GM23248 (cell line): Measurements from ENCODE around the gene SPCS1. TPM values are rescaled to one million over a fixed set of nuclear protein-coding genes. Genes with fewer than 3 reads are reported as not detected.
A peak's percentile ranks its signal among the peaks of the same experiment; 100 is the strongest.

Source experiments
- DNase-seq: peaks from one replicate; pipeline ENCODE4 v3.0.0-alpha.2; 2015
- H2AFZ ChIP-seq: fragments of 200-600 bp; sonication (generic); 2 replicates; pipeline ENCODE4 v1.6.1; 2016; ENCODE audit warnings: antibody characterized with exemption
- H3F3A ChIP-seq: fragments of 200-600 bp; sonication (generic); 2 replicates; pipeline ENCODE4 v1.6.1; 2016; ENCODE audit warnings: mild to moderate bottlenecking, antibody characterized with exemption, mixed run types; ENCODE audit not compliant: insufficient read depth
- H3K27ac ChIP-seq: fragments of 200-600 bp; sonication (generic); 2 replicates; pipeline ENCODE4 v1.5.1; 2016; ENCODE audit warnings: mild to moderate bottlenecking
- H3K27me3 ChIP-seq: fragments of 200-600 bp; sonication (generic); replicated peaks from 2 replicates; pipeline ENCODE4 v1.6.1; 2016; ENCODE audit warnings: mild to moderate bottlenecking; ENCODE audit not compliant: insufficient read depth
- H3K36me3 ChIP-seq: fragments of 200-600 bp; sonication (generic); 2 replicates; pipeline ENCODE4 v1.6.1; 2016; ENCODE audit warnings: low read depth, mild to moderate bottlenecking
- H3K4me1 ChIP-seq: fragments of 200-600 bp; sonication (generic); 2 replicates; pipeline ENCODE4 v1.6.1; 2016; ENCODE audit warnings: mild to moderate bottlenecking; ENCODE audit not compliant: insufficient read depth
- H3K4me2 ChIP-seq: fragments of 200-600 bp; sonication (generic); one replicate; pipeline ENCODE4 v1.6.1; 2016; ENCODE audit warnings: mild to moderate bottlenecking; ENCODE audit not compliant: unreplicated experiment
- H3K4me3 ChIP-seq: fragments of 200-600 bp; sonication (generic); 2 replicates; pipeline ENCODE4 v1.5.1; 2016; ENCODE audit warnings: mild to moderate bottlenecking
- H3K79me2 ChIP-seq: fragments of 200-600 bp; sonication (generic); 2 replicates; pipeline ENCODE4 v1.6.1; 2016; ENCODE audit warnings: mild to moderate bottlenecking; ENCODE audit not compliant: insufficient read depth
- H3K9ac ChIP-seq: fragments of 200-600 bp; sonication (generic); 2 replicates; pipeline ENCODE4 v1.6.1; 2016; ENCODE audit warnings: mild to moderate bottlenecking
- H3K9me2 ChIP-seq: fragments of 200-600 bp; sonication (generic); 2 replicates; pipeline ENCODE4 v1.6.1; 2016; ENCODE audit warnings: mixed run types, mild to moderate bottlenecking, moderate library complexity; ENCODE audit not compliant: insufficient read depth
- H3K9me3 ChIP-seq: fragments of 200-600 bp; sonication (generic); one replicate; pipeline ENCODE4 v1.6.1; 2017; ENCODE audit warnings: low read depth
- H4K20me1 ChIP-seq: fragments of 200-600 bp; sonication (generic); 2 replicates; pipeline ENCODE4 v1.6.0; 2016; ENCODE audit not compliant: insufficient read depth
- EZH2 ChIP-seq: fragments of 200-600 bp; sonication (generic); IDR thresholded peaks from 2 replicates; pipeline ENCODE4 v1.6.1; 2018; ENCODE audit warnings: antibody characterized with exemption, mild to moderate bottlenecking; ENCODE audit not compliant: insufficient read depth, poor library complexity, severe bottlenecking
- EZH2phosphoT487 ChIP-seq: fragments of 200-600 bp; sonication (generic); IDR thresholded peaks from 2 replicates; pipeline ENCODE4 v1.6.1; 2018; ENCODE audit warnings: antibody characterized with exemption, moderate library complexity, mild to moderate bottlenecking, low read depth; ENCODE audit not compliant: insufficient read depth
- WGBS, 2 experiments: methylation state at CpG; one replicate each; pipeline ENCODE4 v1.1.6; 2015 to 2017; ENCODE audit warnings: low lambda C conversion rate in 2 of 2, low coverage in 1 of 2; ENCODE audit errors: missing lambda C conversion rate in 2 of 2; 5-methylcytosine and 5-hydroxymethylcytosine counted together
- in situ Hi-C: fragments of 300-500 bp; cut with MboI; formaldehyde crosslinking; loops from 2 replicates; pipeline ENCODE4 v1.15.0; 2020
- polyA plus RNA-seq: library from polyadenylated mRNA; unstranded; fragments of >200 nt; fragmentation: Nextera tagmentation; extraction: Ambion mirVana; gene quantifications from 2 replicates; pipeline ENCODE4 v1.2.1, GENCODE V29; 2016
- total RNA-seq: library from RNA; depleted of rRNA; stranded (reverse); fragments of >200 nt; shearing (Covaris generic); gene quantifications from 2 replicates; pipeline ENCODE4 v1.2.3, GENCODE V29; 2014

The SPCS1 gene
- total and polyA plus RNA-seq, 2 experiments from 2014 or later, result 184 to 366 TPM

DNA sequence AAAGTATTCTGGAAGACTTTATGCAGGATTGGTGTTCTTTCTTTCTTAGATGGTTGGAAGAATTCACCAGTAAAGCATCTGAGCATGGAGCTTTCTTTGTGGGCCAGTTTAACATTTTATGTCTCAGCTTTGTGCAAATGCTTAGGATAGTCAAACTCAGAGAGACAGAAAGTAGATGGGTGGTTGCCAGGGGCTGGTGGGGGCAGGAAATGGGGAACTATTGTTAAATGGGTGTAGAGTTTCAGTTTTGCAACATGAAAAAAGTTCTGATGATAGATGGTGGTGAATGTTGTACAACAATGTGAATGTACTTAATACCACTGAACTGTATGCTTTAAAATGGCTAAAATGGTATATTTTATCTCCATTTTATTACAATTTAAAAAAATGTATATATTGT, 24.8 kb downstream of the SPCS1 start:
- no peak for TF ChIP-seq EZH2phosphoT487
- no peak for TF ChIP-seq EZH2
- Histone ChIP-seq H3K9me3 (no peaks in the 10 kb centered on the region), H3K36me3 (peaks cover 33% of the 10 kb centered on the region), H3K9me2 (no peaks in the 10 kb centered on the region), H4K20me1 (no peaks in the 10 kb centered on the region), H3K27me3 (no peaks in the 10 kb centered on the region), H3K4me3 (no peak overlapping the region), H3K79me2 (no peaks in the 10 kb centered on the region), H3K27ac (no peak overlapping the region), H2AFZ (no peak overlapping the region), H3F3A (no peaks in the 10 kb centered on the region), H3K9ac (no peak overlapping the region), H3K4me1 (no peaks in the 10 kb centered on the region), H3K4me2 (no peak overlapping the region)
- DNase-seq, result no peak
- in situ Hi-C loops, result no loop called here

GRCh38 chr3:52731590-52731989, 25.7 kb downstream of the SPCS1 start:
- Histone ChIP-seq H3K27me3 (no peaks in the 10 kb centered on the region), H3K9me3 (no peaks in the 10 kb centered on the region), H3F3A (no peaks in the 10 kb centered on the region), H3K4me2 (no peak overlapping the region), H3K36me3 (peaks cover 34% of the 10 kb centered on the region), H3K79me2 (no peaks in the 10 kb centered on the region), H3K4me1 (no peaks in the 10 kb centered on the region), H4K20me1 (no peaks in the 10 kb centered on the region), H3K9me2 (no peaks in the 10 kb centered on the region), H3K27ac (no peak overlapping the region), H2AFZ (no peak overlapping the region), H3K4me3 (no peak overlapping the region), H3K9ac (no peak overlapping the region)
- WGBS, 2 experiments, result 83 to 89% methylated on average over 14 of the region's 14 CpGs
- in situ Hi-C loops, result no loop called here
- DNase-seq, result no peak
- no peak for TF ChIP-seq EZH2phosphoT487
- no peak for TF ChIP-seq EZH2

DNA sequence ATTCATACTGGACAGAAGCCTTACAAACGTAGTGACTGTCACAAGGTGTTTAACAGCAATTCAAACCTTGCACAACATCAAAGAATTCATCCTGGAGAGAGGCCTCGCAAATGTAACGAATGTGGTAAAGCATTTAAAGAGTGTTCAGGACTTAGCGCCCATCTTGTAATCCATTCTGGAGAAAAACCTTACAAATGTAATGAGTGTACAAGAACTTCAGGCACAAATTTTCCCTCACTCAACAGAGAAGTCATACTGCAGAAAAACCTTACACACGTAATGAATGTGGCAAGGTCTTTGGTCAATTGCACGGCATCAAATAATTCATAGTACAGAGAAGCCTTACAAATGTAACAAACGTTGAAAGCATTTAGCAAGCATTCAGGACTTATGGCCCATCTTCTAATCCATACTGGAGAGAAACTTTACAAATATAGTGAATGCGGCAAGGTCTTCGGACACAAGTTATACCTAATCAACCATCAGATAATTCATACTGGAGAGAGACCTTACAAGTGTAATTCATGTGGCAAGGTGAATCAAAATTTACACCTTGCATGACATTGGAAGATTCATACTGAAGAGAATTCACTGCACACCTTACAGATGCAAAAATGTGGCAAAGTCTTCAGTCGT, 27.5 kb downstream of the SPCS1 start:
- in situ Hi-C loops, result no loop called here
- Histone ChIP-seq H3K9ac (no peak overlapping the region), H3K27me3 (no peaks in the 10 kb centered on the region), H3F3A (no peaks in the 10 kb centered on the region), H2AFZ (no peak overlapping the region), H3K79me2 (no peaks in the 10 kb centered on the region), H4K20me1 (no peaks in the 10 kb centered on the region), H3K9me3 (no peaks in the 10 kb centered on the region), H3K4me2 (no peak overlapping the region), H3K36me3 (peaks cover 33% of the 10 kb centered on the region), H3K9me2 (no peaks in the 10 kb centered on the region), H3K4me3 (no peak overlapping the region), H3K4me1 (no peaks in the 10 kb centered on the region), H3K27ac (no peak overlapping the region)
- no peak for DNase-seq
- TF ChIP-seq EZH2phosphoT487 (no peak), EZH2 (no peak)
- WGBS, 2 experiments, result 91 to 95% methylated on average over 10 of the region's 10 CpGs

GRCh38 chr3:52739730-52740129, 33.8 kb downstream of the SPCS1 start:
- Histone ChIP-seq H3K9me2 (no peaks in the 10 kb centered on the region), H3K9ac (no peak overlapping the region), H3K9me3 (no peaks in the 10 kb centered on the region), H2AFZ (no peak overlapping the region), H3K4me1 (no peaks in the 10 kb centered on the region), H3K79me2 (no peaks in the 10 kb centered on the region), H3K36me3 (peaks cover 15% of the 10 kb centered on the region), H4K20me1 (no peaks in the 10 kb centered on the region), H3K27me3 (no peaks in the 10 kb centered on the region), H3K4me2 (no peak overlapping the region), H3K4me3 (no peak overlapping the region), H3F3A (no peaks in the 10 kb centered on the region), H3K27ac (no peak overlapping the region)
- in situ Hi-C loops, result no loop called here
- no peak for DNase-seq
- WGBS, 2 experiments, result 93 to 97% methylated on average over 1 of the region's 1 CpG
- TF ChIP-seq EZH2phosphoT487 (no peak), EZH2 (no peak)

- Histone ChIP-seq H3K27ac (no peak overlapping the region), H3K79me2 (no peaks in the 10 kb centered on the region), H4K20me1 (no peaks in the 10 kb centered on the region), H3K9ac (no peak overlapping the region), H3K4me1 (no peaks in the 10 kb centered on the region), H3K9me3 (no peaks in the 10 kb centered on the region), H3K27me3 (no peaks in the 10 kb centered on the region), H3F3A (no peaks in the 10 kb centered on the region), H3K9me2 (no peaks in the 10 kb centered on the region), H3K4me2 (no peak overlapping the region), H3K4me3 (no peak overlapping the region), H3K36me3 (peaks cover 20% of the 10 kb centered on the region), H2AFZ (no peak overlapping the region)
- peak; percentile 43 for DNase-seq
- TF ChIP-seq EZH2phosphoT487 (no peak), EZH2 (no peak)
- in situ Hi-C loops, result no loop called here
- 75 to 80% methylated on average over 3 of the region's 3 CpGs for WGBS, 2 experiments
Observed at GRCh38 chr3:52742418-52743041, 36.6 kb downstream of the SPCS1 start.
